ENCODE measurements around the gene OVOL1. TPM values are rescaled to one million over a fixed set of nuclear protein-coding genes. Genes with fewer than 3 reads are reported as not detected.

OVOL1 gene
- total RNA-seq, 1 donor from 2014 or later, result 4.7 TPM

DNA sequence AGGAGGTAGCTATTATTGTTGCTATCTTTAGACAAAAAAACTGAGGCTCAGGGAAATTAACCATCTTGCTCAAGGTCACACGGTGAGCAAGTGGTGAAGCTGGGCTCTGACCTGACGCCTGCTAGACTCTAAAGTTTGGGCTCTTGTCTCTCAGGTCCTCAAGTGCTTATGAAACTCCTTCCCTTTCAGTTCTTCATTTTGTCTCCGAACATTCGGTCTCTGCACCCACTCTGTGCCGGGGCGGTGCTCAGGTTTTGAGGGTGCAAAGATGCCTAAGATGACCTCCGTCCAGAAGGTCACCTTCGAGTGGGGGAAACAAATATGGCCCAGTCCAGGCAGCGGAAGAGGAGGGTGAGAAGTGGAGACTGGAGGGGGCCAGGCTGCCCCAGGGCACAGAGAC lies 16.0 kb downstream of the OVOL1 start:
- no peak for DNase-seq (ENCODE audit: low spot score in 2 of 2, unreplicated experiment in 2 of 2)
- no peaks in the 10 kb centered on the region for H3K9me3 Mint-ChIP-seq
- no peak overlapping the region for H3K4me3 Mint-ChIP-seq
- H3K27me3 Mint-ChIP-seq (ENCODE audit: low read depth), result peaks cover 24% of the 10 kb centered on the region
- TF ChIP-seq, protein P1, sequence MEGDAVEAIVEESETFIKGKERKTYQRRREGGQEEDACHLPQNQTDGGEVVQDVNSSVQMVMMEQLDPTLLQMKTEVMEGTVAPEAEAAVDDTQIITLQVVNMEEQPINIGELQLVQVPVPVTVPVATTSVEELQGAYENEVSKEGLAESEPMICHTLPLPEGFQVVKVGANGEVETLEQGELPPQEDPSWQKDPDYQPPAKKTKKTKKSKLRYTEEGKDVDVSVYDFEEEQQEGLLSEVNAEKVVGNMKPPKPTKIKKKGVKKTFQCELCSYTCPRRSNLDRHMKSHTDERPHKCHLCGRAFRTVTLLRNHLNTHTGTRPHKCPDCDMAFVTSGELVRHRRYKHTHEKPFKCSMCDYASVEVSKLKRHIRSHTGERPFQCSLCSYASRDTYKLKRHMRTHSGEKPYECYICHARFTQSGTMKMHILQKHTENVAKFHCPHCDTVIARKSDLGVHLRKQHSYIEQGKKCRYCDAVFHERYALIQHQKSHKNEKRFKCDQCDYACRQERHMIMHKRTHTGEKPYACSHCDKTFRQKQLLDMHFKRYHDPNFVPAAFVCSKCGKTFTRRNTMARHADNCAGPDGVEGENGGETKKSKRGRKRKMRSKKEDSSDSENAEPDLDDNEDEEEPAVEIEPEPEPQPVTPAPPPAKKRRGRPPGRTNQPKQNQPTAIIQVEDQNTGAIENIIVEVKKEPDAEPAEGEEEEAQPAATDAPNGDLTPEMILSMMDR (IDR thresholded peaks at IDR 0.05; ENCODE audit: unreplicated experiment), result no peak
- H3K27ac Mint-ChIP-seq, result no peak overlapping the region
- H3K36me3 Mint-ChIP-seq, result no peaks in the 10 kb centered on the region
- H3K4me1 Mint-ChIP-seq, result no peaks in the 10 kb centered on the region

GRCh38 chr11:65803797-65804492 lies 17.1 kb downstream of the OVOL1 start:
- H3K4me1 Mint-ChIP-seq, result no peaks in the 10 kb centered on the region
- TF ChIP-seq, protein P1 (IDR thresholded peaks at IDR 0.05; ENCODE audit: unreplicated experiment), result no peak
- DNase-seq (ENCODE audit: low spot score in 2 of 2, unreplicated experiment in 2 of 2), result no peak
- H3K4me3 Mint-ChIP-seq, result no peak overlapping the region
- peaks cover 31% of the 10 kb centered on the region for H3K27me3 Mint-ChIP-seq (ENCODE audit: low read depth)
- no peaks in the 10 kb centered on the region for H3K36me3 Mint-ChIP-seq
- H3K9me3 Mint-ChIP-seq, result no peaks in the 10 kb centered on the region
- no peak overlapping the region for H3K27ac Mint-ChIP-seq

- no peaks in the 10 kb centered on the region for H3K36me3 Mint-ChIP-seq
- DNase-seq (ENCODE audit: low spot score in 2 of 2, unreplicated experiment in 2 of 2), result no peak
- H3K27me3 Mint-ChIP-seq (ENCODE audit: low read depth), result peaks cover 32% of the 10 kb centered on the region
- no peak overlapping the region for H3K4me3 Mint-ChIP-seq
- TF ChIP-seq, protein P1 (IDR thresholded peaks at IDR 0.05; ENCODE audit: unreplicated experiment), result no peak
- no peaks in the 10 kb centered on the region for H3K4me1 Mint-ChIP-seq
- H3K9me3 Mint-ChIP-seq, result no peaks in the 10 kb centered on the region
- H3K27ac Mint-ChIP-seq, result no peak overlapping the region
Measured at GRCh38 chr11:65806979-65807378, 20.1 kb downstream of the OVOL1 start.

GRCh38 chr11:65808744-65809341 lies 22.0 kb downstream of the OVOL1 start:
- no peak overlapping the region for H3K27ac Mint-ChIP-seq
- no peaks in the 10 kb centered on the region for H3K9me3 Mint-ChIP-seq
- no peak overlapping the region for H3K4me3 Mint-ChIP-seq
- DNase-seq (ENCODE audit: low spot score in 2 of 2, unreplicated experiment in 2 of 2), result no peak
- TF ChIP-seq, protein P1 (IDR thresholded peaks at IDR 0.05; ENCODE audit: unreplicated experiment), result no peak
- no peaks in the 10 kb centered on the region for H3K36me3 Mint-ChIP-seq
- peaks cover 2% of the 10 kb centered on the region for H3K4me1 Mint-ChIP-seq
- H3K27me3 Mint-ChIP-seq (ENCODE audit: low read depth), result peaks cover 22% of the 10 kb centered on the region

- Mint-ChIP-seq H3K36me3 (no peaks in the 10 kb centered on the region), H3K9me3 (no peaks in the 10 kb centered on the region), H3K4me1 (peaks cover 3% of the 10 kb centered on the region), H3K27ac (no peak overlapping the region), H3K4me3 (no peak overlapping the region), H3K27me3 (ENCODE audit: low read depth) (peaks cover 15% of the 10 kb centered on the region)
- DNase-seq (ENCODE audit: low spot score in 2 of 2, unreplicated experiment in 2 of 2), result no peak
- TF ChIP-seq, protein P1 (IDR thresholded peaks at IDR 0.05; ENCODE audit: unreplicated experiment), result no peak
Measured at GRCh38 chr11:65809496-65809895, 22.6 kb downstream of the OVOL1 start.

Data from mesothelial cell of epicardium (in vitro differentiated cells).